K562 treated with DMSO at 1 percent for 12 hours (cell line): ENCODE results near the gene MS4A13. TPM values are rescaled to one million over a fixed set of nuclear protein-coding genes. Genes with fewer than 3 reads are reported as not detected.

Experiments used
- total RNA-seq: library from RNA; unstranded; fragments of 300-600 nt; gene quantifications from 2 replicates; pipeline ENCODE4 v1.2.3, GENCODE V29; 2022; ENCODE audit not compliant: insufficient read depth

Gene MS4A13, protein sequence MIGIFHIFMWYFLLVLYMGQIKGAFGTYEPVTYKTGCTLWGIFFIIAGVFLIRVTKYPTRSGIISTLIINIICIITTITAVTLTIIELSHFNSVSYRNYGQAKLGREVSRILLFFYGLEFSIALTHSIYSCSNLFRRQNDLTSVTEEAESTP
- total RNA-seq, result not detected in 2 replicates

DNA sequence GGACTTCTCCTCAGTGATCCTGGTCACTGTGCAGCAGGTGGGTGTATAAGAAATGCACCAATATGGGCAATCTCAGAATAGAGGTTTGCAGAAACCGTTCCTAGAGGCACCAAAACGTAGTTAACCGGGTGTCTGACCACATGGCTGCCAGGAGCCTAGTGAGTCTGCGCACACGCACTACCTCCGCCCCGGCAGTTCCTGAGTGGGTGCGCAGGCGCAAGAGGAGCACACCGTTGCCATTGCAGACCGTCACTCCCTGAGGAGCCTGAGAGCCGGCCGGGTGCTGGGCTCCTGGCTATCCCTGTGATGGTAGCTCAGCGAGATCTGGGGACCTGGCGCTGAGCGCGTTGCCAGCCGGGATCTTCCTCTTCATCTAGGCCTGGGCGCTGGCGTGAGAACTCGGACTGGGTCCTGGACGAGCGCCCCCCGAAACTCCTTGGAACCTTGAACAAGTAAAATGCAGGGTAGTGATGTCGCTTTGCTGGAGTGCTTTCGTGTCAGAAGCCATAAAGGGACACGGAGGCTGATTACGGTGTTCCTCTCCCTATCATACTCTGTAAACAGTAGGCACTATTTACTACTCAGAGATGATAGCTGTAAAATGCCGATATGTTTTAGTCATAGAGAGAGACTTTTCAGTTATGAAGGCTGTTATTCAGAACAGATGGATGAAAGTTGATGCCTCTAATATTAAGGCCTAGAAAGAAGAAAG lies at the start of gene MS4A13:
MS4A13 (plus strand) TSS at position 249 of the 712 bp plus-strand sequence. CDS start 2,692 bp downstream, outside the sequence.

DNA sequence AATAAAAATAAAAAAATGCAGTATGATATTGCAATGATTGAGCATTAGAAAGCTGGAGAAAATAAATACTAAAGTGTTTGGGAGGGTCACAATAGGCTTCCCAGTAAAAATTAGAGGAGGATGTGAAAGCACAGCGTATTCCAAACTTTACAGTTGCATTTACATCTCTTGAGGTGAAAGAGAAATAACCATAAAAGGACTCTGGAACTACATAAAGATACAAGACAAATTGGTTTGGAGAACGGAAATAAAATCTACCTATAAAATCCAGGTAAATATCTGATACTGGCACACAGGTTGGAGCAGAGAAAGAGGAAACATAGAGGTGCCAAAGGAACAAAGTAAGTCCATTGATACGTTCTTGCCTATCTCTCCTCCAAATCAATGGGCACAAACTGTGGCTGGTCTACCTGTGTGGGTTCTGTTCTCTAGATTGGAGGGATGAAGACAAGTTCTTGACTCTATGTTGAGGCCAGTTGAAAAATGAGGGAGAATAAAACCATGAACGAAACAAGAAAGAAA lies 22.6 kb upstream of the MS4A13 start, which contains the start of gene MS4A12:
MS4A12 (plus strand) TSS at position 291 of the 522 bp plus-strand sequence. CDS start 4,541 bp downstream, outside the sequence.

Other genes starting within 250 kb of the MS4A13 start
- 1.9 TPM in 1 of 2 replicates, not detected in the other for gene MS4A4A, start 234.7 kb upstream of the MS4A13 start, total RNA-seq
- not detected in 2 replicates for gene MS4A6E, start 188.1 kb upstream of the MS4A13 start, total RNA-seq
- not detected in 2 replicates for gene MS4A7, start 136.9 kb upstream of the MS4A13 start, total RNA-seq
- gene MS4A14, start 118.9 kb upstream of the MS4A13 start, total RNA-seq, result not detected in 2 replicates
- gene MS4A5, start 85.8 kb upstream of the MS4A13 start, total RNA-seq, result not detected in 2 replicates
- gene MS4A1, start 59.5 kb upstream of the MS4A13 start, total RNA-seq, result not detected in 2 replicates
- not detected in 2 replicates for gene MS4A12, start 22.6 kb upstream of the MS4A13 start, total RNA-seq
- not detected in 2 replicates for gene MS4A8, start 184.2 kb downstream of the MS4A13 start, total RNA-seq
- gene MS4A18, start 209.3 kb downstream of the MS4A13 start, total RNA-seq, result not detected in 2 replicates
- not detected in 2 replicates for gene MS4A15, start 241.5 kb downstream of the MS4A13 start, total RNA-seq